Measurements from ENCODE around the gene KIAA1328.

KIAA1328 gene

GRCh38 chr18:36953047-36953446 is 124.1 kb downstream of the KIAA1328 start:
- no peak for DNase-seq (ENCODE audit: low read depth)

GRCh38 chr18:36960038-36960437 is 131.1 kb downstream of the KIAA1328 start:
- no peak for DNase-seq (ENCODE audit: low read depth)

GRCh38 chr18:36963464-36963863 is 134.5 kb downstream of the KIAA1328 start:
- DNase-seq (ENCODE audit: low read depth) = no peak

GRCh38 chr18:36974686-36975085 is 145.8 kb downstream of the KIAA1328 start:
- DNase-seq (ENCODE audit: low read depth) = no peak

GRCh38 chr18:36977121-36977520 is 148.2 kb downstream of the KIAA1328 start:
- DNase-seq (ENCODE audit: low read depth) = no peak

GRCh38 chr18:36993068-36993467 is 164.1 kb downstream of the KIAA1328 start:
- no peak for DNase-seq (ENCODE audit: low read depth)

GRCh38 chr18:37006742-37007141 is 177.8 kb downstream of the KIAA1328 start:
- DNase-seq (ENCODE audit: low read depth) = no peak

GRCh38 chr18:37012452-37012851 is 183.5 kb downstream of the KIAA1328 start:
- DNase-seq (ENCODE audit: low read depth) = no peak

- no peak for DNase-seq (ENCODE audit: low read depth)
These were observed 190.4 kb downstream of the KIAA1328 start for GRCh38 chr18:37019157-37019827.

- DNase-seq (ENCODE audit: low read depth) = no peak
These were observed 204.5 kb downstream of the KIAA1328 start for GRCh38 chr18:37033419-37033818.

GRCh38 chr18:37042381-37042780 is 213.5 kb downstream of the KIAA1328 start:
- no peak for DNase-seq (ENCODE audit: low read depth)

GRCh38 chr18:37055137-37055802 is 226.3 kb downstream of the KIAA1328 start:
- DNase-seq (ENCODE audit: low read depth) = no peak

- DNase-seq (ENCODE audit: low read depth) = no peak
These were observed 235.3 kb downstream of the KIAA1328 start for GRCh38 chr18:37064187-37064586.

- no peak for DNase-seq (ENCODE audit: low read depth)
These were observed 236.3 kb downstream of the KIAA1328 start for GRCh38 chr18:37065254-37065653.

GRCh38 chr18:37084912-37085311 is 256.0 kb downstream of the KIAA1328 start:
- DNase-seq (ENCODE audit: low read depth) = no peak

GRCh38 chr18:37085362-37085761 is 256.4 kb downstream of the KIAA1328 start:
- no peak for DNase-seq (ENCODE audit: low read depth)

GRCh38 chr18:37107748-37108522 is 279.0 kb downstream of the KIAA1328 start:
- DNase-seq (ENCODE audit: low read depth) = no peak

GRCh38 chr18:37122877-37123276 is 293.9 kb downstream of the KIAA1328 start:
- DNase-seq (ENCODE audit: low read depth) = no peak

- DNase-seq (ENCODE audit: low read depth) = no peak
These were observed 295.6 kb downstream of the KIAA1328 start for GRCh38 chr18:37124516-37124915.

- no peak for DNase-seq (ENCODE audit: low read depth)
These were observed 306.2 kb downstream of the KIAA1328 start for GRCh38 chr18:37135177-37135576.

- no peak for DNase-seq (ENCODE audit: low read depth)
These were observed 309.5 kb downstream of the KIAA1328 start for GRCh38 chr18:37138456-37138855.

- DNase-seq (ENCODE audit: low read depth) = no peak
These were observed 310.9 kb downstream of the KIAA1328 start for GRCh38 chr18:37139876-37140275.

GRCh38 chr18:37144921-37145320 is 316.0 kb downstream of the KIAA1328 start:
- DNase-seq (ENCODE audit: low read depth) = no peak
